GM18508 (cell line): ENCODE results near the gene TMEM163.
"Not testable (repeated sequence)": the region's sequence is repeated elsewhere in the genome, so short reads cannot be mapped to it uniquely, and the experiment has no call there.

Experiments
- ATAC-seq: cut with Tn5 transposase; IDR thresholded peaks from one replicate; pipeline ENCODE4 v1.9.1; 2021; ENCODE audit warnings: moderate number of reproducible peaks; ENCODE audit not compliant: insufficient read depth, unreplicated experiment

TMEM163 gene

GRCh38 chr2:134550566-134551164 is 168.1 kb downstream of the TMEM163 start:
- no peak for ATAC-seq

- ATAC-seq = no peak
Measured at GRCh38 chr2:134549104-134549503, 169.7 kb downstream of the TMEM163 start.

GRCh38 chr2:134540990-134541389 is 177.8 kb downstream of the TMEM163 start:
- no peak for ATAC-seq

GRCh38 chr2:134539981-134540380 is 178.8 kb downstream of the TMEM163 start:
- no peak for ATAC-seq

GRCh38 chr2:134537702-134538101 is 181.1 kb downstream of the TMEM163 start:
- ATAC-seq = no peak

- ATAC-seq = no peak
Measured at GRCh38 chr2:134537121-134537520, 181.7 kb downstream of the TMEM163 start.

- ATAC-seq = no peak
Measured at GRCh38 chr2:134536296-134536695, 182.5 kb downstream of the TMEM163 start.

GRCh38 chr2:134532537-134532936 is 186.3 kb downstream of the TMEM163 start:
- ATAC-seq = no peak

- ATAC-seq = no peak
Measured at GRCh38 chr2:134527381-134527780, 191.4 kb downstream of the TMEM163 start.

- no peak for ATAC-seq
Measured at GRCh38 chr2:134522496-134523455, 196.0 kb downstream of the TMEM163 start.

GRCh38 chr2:134518101-134518500 is 200.7 kb downstream of the TMEM163 start:
- no peak for ATAC-seq

- ATAC-seq = no peak
Measured at GRCh38 chr2:134515137-134515536, 203.7 kb downstream of the TMEM163 start.

GRCh38 chr2:134513465-134513804 is 205.4 kb downstream of the TMEM163 start:
- no peak for ATAC-seq

GRCh38 chr2:134512734-134513464 is 205.9 kb downstream of the TMEM163 start:
- ATAC-seq = no peak

- no peak for ATAC-seq
Measured at GRCh38 chr2:134508391-134508790, 210.4 kb downstream of the TMEM163 start.

- no peak for ATAC-seq
Measured at GRCh38 chr2:134507697-134508096, 211.1 kb downstream of the TMEM163 start.

- not testable (repeated sequence) for ATAC-seq
Measured at GRCh38 chr2:134507159-134507558, 211.6 kb downstream of the TMEM163 start.

GRCh38 chr2:134505446-134505845 is 213.4 kb downstream of the TMEM163 start:
- ATAC-seq = no peak

- ATAC-seq = no peak
Measured at GRCh38 chr2:134504586-134505336, 214.0 kb downstream of the TMEM163 start.

- no peak for ATAC-seq
Measured at GRCh38 chr2:134502104-134502503, 216.7 kb downstream of the TMEM163 start.
